ENCODE measurements around the gene STX7.

GRCh38 chr6:132552372-132552771 is 39.5 kb upstream of the STX7 start, which contains the start of gene TAAR8:
- no peak for TF ChIP-seq POLR2A (IDR thresholded peaks at IDR 0.05)
- no peak for TF ChIP-seq CTCF (IDR thresholded peaks at IDR 0.05)
